HG02852 (cell line): ENCODE data around the gene CAVIN1.
A peak's percentile ranks its signal among the peaks of the same experiment; 100 is the strongest.
"Not testable (repeated sequence)": the region's sequence is repeated elsewhere in the genome, so short reads cannot be mapped to it uniquely, and the experiment has no call there.

Experiments
- ATAC-seq: cut with Tn5 transposase; IDR thresholded peaks from one replicate; pipeline ENCODE4 v1.9.1; 2021; ENCODE audit warnings: mild to moderate bottlenecking, moderate library complexity; ENCODE audit not compliant: unreplicated experiment

CAVIN1 gene

GRCh38 chr17:42406615-42407288 is 16.3 kb downstream of the CAVIN1 start:
- no peak for ATAC-seq

DNA sequence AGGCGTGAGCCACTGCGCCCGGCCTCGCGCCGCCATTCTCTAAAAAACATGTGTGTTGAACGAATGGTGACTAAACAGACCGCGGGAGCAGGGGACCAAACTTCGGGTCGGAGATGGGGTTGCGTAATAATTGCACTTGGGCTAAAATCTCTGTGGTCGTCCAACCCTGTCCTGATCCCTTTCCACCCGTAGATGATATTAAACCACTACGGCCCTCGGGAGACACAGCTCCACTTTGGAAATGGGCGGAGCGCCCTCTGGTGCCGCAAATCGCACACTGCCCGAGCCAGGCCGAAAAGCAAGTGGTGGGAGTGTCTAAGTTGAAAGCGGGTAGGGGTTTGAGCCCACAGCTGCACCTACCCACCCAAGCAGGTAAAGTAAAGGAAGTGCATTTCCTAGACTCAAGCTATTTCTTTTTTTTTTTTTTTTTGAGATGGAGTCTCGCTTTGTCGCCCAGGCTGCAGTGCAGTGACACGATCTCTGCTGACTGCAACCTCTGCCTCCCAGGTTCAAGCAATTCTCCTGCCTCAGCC is 17.0 kb downstream of the CAVIN1 start:
- no peak for ATAC-seq

DNA sequence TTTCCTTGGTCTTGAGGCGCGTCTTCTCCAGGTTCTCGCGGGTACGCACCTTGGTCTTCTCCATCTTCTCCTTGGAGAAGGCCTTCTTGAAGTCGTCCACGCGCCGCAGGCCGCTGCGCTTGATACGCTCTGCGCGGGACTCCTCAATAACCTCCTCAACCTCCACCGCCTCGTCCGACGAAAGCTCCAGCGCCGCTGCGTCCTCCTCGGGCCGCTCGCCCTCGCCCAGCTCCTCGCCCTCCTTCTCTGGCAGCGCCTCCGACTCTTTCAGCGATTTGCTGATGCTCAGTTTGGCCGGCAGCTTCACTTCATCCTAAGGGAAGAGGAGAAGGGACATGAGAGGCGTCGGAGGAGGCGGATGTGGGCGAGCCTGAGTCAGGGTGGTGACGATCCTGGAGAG is 18.0 kb downstream of the CAVIN1 start:
- ATAC-seq = no peak

GRCh38 chr17:42404326-42405055 is 18.6 kb downstream of the CAVIN1 start:
- ATAC-seq = no peak

DNA sequence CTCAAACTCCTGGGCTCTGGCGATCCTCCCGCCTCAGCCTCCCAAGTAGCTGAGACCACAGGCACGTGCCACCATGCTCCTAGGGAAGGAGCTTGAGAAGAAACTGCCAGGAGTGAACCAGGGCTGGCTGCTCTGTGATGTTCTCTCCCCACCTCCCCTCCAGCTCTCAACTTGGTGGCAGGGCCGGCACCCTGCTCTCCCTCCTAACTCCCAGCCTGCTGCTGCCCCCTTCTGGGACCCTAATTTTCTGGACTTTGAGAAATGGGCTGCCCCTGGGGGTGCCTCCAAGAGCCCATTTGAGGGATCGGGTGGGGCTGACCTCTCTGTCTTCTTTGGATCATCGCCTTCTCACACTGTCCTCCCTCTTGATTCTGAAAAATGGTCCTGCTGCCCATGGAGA is 19.9 kb downstream of the CAVIN1 start:
- ATAC-seq = no peak

DNA sequence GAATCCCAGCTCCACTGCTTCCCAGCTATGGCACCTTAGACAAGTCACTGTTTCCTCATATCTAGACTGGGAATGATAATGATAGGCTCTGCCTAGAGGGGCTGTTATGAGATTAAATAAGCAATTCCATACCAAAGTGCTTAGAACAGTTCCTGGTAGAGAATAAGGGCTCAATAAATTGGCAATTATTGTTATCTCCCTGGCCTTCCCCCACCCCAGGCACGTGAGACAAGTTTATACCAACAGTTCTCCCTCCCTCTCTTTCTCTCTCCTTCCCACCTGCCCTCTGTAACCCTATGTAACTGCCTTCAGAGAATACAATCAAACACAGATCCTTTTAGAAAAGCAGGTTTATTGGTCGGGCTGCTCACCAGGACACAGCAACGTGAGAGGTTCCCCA is 20.9 kb downstream of the CAVIN1 start:
- ATAC-seq = no peak

- not testable (repeated sequence) for ATAC-seq
These were observed 22.1 kb downstream of the CAVIN1 start for GRCh38 chr17:42400844-42401375.

DNA sequence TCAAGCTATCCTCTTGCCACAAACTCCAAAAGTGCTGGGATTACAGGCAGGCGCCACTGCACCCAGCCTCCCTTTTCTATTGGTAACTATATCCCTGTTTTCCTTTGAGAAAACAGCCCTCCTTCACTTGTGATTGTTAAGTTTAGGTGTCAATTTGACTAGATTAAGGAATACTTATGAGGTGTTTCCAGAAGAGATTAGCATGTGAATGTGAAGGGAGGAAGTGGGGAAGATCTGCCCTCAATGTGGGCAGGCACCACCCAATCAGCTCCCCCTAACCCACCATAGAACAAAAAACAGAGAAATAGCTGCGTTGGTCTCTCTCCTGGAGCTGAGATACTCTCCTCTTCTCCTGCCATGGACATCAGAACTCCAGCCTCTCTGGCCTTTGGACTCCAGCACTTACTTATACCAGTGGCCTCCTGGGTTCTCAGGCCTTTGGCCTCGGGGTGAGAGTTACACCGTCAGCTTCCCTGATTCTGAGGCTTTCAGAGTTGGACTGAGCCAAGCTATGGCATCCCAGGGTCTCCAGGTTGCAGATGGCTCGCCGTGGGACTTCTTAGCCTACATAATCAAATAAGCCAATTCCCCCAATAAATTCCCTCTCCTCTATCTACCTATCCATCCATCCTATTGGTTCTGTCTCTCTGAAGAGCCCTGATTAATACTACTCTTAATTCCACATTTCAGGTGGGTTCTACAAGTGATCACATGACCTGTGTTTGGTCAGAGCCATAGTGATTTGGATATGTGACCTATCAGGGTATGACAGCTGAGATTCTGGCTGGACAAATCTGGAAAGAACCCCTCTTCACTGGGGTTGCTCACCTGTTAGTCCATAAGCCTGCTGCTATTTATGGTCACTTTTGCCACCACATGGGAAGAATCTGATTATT is 22.9 kb downstream of the CAVIN1 start:
- ATAC-seq = no peak

GRCh38 chr17:42399121-42399520 is 23.9 kb downstream of the CAVIN1 start:
- ATAC-seq = no peak

- ATAC-seq = not testable (repeated sequence)
These were observed 27.5 kb downstream of the CAVIN1 start for GRCh38 chr17:42395601-42396000.

GRCh38 chr17:42394838-42395237 is 28.2 kb downstream of the CAVIN1 start:
- ATAC-seq = no peak

- ATAC-seq = no peak
These were observed 30.2 kb downstream of the CAVIN1 start for GRCh38 chr17:42392692-42393415.

- not testable (repeated sequence) for ATAC-seq
These were observed 31.6 kb downstream of the CAVIN1 start for GRCh38 chr17:42391439-42391838.

DNA sequence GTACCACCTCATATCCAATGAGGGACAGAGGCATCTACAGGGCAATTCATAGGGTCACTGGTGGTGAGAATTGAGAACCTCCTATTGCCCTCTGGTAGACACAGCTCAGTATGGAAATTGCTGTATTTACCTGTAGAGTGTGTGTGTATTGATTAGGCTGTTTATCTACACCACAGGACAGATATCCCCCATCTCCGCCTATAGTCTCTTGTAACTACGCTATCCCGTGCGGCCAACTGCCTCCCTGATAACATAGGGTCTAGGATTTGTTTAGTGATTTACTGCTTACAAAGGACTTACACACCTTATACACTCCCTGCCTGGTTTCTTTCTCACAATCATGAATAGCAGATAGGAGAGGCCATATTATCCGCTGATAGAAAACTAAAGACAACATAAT is 33.2 kb downstream of the CAVIN1 start:
- no peak for ATAC-seq

DNA sequence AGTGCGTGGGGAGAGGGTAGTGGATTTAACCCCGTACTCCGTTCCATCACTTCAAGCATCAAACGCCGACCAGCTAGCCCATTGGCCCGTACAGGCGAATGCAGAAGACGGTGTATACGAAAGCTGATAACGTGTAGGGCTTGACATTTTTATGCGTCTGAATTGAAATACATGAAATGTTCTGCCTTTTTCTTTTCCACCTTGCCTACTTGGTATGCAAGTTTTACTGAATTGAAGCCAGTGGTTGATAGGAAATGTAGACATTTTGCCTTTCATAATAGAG is 34.0 kb downstream of the CAVIN1 start:
- ATAC-seq = peak; percentile 29

DNA sequence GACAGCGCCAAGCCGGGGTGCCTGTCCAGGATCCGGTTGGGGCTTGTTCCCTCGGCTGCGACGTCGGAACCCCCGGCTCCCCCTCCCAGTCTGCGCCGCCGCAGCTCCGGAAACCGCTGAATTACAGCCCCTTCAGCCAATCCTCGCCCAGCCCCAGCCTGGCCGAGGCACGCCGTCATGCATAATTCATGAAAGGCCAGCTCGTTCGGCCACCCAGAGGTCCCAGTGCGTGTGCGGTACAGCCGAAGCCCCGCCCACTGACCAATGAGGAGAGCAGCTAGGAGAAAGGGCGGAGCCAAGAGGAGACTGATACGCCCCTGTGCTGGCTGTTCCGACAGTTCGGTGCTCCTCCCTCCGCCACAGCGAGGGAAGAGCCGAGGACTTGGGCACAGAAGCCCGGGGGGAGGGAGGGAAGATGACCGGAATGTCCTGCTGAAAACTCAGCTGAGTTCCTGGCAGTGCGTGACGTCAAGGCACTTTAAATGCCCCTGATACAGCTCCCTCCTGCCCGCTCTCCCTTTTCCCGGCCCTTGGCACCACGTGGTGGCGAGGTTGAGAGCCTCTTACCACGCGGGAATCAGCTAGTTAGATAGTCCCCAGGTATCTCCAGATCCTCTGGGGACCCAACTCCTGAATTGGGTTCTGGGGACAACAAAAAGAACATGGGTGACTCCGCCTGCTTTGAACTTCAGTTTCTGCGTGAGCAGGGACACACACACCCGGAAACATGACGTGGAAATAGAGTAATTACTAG is 34.5 kb downstream of the CAVIN1 start, which contains the start of gene STAT3:
TSS of gene STAT3 (minus strand) at position 62 of the 754 bp plus-strand sequence. CDS start 39,926 bp downstream, outside the sequence.
- peak; percentile 87 for ATAC-seq

- ATAC-seq = peak; percentile 6
These were observed 35.2 kb downstream of the CAVIN1 start for GRCh38 chr17:42387661-42388380.

GRCh38 chr17:42386777-42387657 is 36.0 kb downstream of the CAVIN1 start:
- ATAC-seq = no peak
